LNCAP (cell line): ENCODE data around the gene TP73.

Experiments
- CTCF ChIP-seq: fragments of 450-650 bp; IDR thresholded peaks from 2 replicates; pipeline ENCODE4 v1.5.1; 2017; ENCODE audit warnings: mild to moderate bottlenecking

The TP73 gene

GRCh38 chr1:3702528-3702927 lies 50.2 kb downstream of the TP73 start:
- no peak for TF ChIP-seq CTCF

- TF ChIP-seq CTCF, result no peak
Observed at GRCh38 chr1:3702990-3703728, 50.8 kb downstream of the TP73 start.

- TF ChIP-seq CTCF, result no peak
Observed at GRCh38 chr1:3703786-3704371, 51.6 kb downstream of the TP73 start.

GRCh38 chr1:3705341-3705950 lies 53.1 kb downstream of the TP73 start:
- no peak for TF ChIP-seq CTCF

- TF ChIP-seq CTCF, result no peak
Observed at GRCh38 chr1:3706651-3707297, 54.5 kb downstream of the TP73 start.

- TF ChIP-seq CTCF, result no peak
Observed at GRCh38 chr1:3707298-3707938, 55.1 kb downstream of the TP73 start.

- no peak for TF ChIP-seq CTCF
Observed at GRCh38 chr1:3707939-3708328, 55.6 kb downstream of the TP73 start.
